Prostate gland (tissue), 2 donors: ENCODE data around the gene IL11. TPM values are rescaled to one million over a fixed set of nuclear protein-coding genes. Genes with fewer than 3 reads are reported as not detected.

ENCODE experiments used
- DNase-seq: peaks from one replicate; pipeline ENCODE4 v3.0.0-alpha.2; 2019; ENCODE audit warnings: low spot score
- H3K27ac ChIP-seq, 2 donors: fragments of 200-600 bp; sonication (generic); 2 replicates each; pipeline ENCODE4 v1.5.1; 2017 to 2019
- H3K27me3 ChIP-seq: fragments of 200-600 bp; sonication (generic); replicated peaks from 2 replicates; pipeline ENCODE4 v1.5.1; 2019; ENCODE audit not compliant: insufficient read depth
- H3K36me3 ChIP-seq, 2 donors: fragments of 200-600 bp; sonication (generic); 1 replicate in 1 of 2; 2 replicates in 1 of 2; pipeline versions ENCODE4 v1.5.1 to v1.8.1; 2017 to 2019
- H3K4me1 ChIP-seq: fragments of 200-600 bp; sonication (generic); replicated peaks from 2 replicates; pipeline ENCODE4 v1.5.1; 2019
- H3K4me3 ChIP-seq, 2 donors: fragments of 200-600 bp; sonication (generic); 2 replicates each; pipeline ENCODE4 v1.5.1; 2017 to 2019
- H3K9me3 ChIP-seq: fragments of 200-600 bp; sonication (generic); 2 replicates; pipeline ENCODE4 v1.5.1; 2017
- POLR2A ChIP-seq: fragments of 450-650 bp; IDR thresholded peaks from one replicate; pipeline ENCODE4 v1.6.1; 2016; ENCODE audit warnings: antibody characterized with exemption, mild to moderate bottlenecking
- POLR2AphosphoS5 ChIP-seq: sonication (generic); formaldehyde crosslinking; IDR thresholded peaks from one replicate; pipeline ENCODE4 v1.6.1; 2017; ENCODE audit warnings: antibody characterized with exemption
- WGBS: methylation state at CpG from one replicate; pipeline ENCODE4 v1.1.5; 2018; 5-methylcytosine and 5-hydroxymethylcytosine counted together
- intact Hi-C: fragments of 100-400 bp; cut with DNase I; formaldehyde crosslinking; loops from one replicate; pipeline ENCODE4 v1.14.2; 2022
- total RNA-seq, 2 donors: library from RNA; depleted of rRNA; stranded (reverse); fragments of >200 nt; gene quantifications; one replicate each; pipeline ENCODE4 v1.1.0, GENCODE V29; 2016
- TF ChIP-seq, protein P1 (sequence below), 4 experiments: fragments of 200-600 bp in 2 of 4; fragments of 450-650 bp in 2 of 4; sonication (generic) in 2 of 4; IDR thresholded peaks; 1 replicate in 3 of 4; 2 replicates in 1 of 4; pipeline ENCODE4 v1.5.1; 2016 to 2019; ENCODE audit warnings: antibody characterized with exemption in 4 of 4, mild to moderate bottlenecking in 2 of 4, moderate library complexity in 2 of 4

Gene IL11
- 1 to 10 TPM in 1 of 2 donors, not detected in 1; 2.0 TPM for total RNA-seq

DNA sequence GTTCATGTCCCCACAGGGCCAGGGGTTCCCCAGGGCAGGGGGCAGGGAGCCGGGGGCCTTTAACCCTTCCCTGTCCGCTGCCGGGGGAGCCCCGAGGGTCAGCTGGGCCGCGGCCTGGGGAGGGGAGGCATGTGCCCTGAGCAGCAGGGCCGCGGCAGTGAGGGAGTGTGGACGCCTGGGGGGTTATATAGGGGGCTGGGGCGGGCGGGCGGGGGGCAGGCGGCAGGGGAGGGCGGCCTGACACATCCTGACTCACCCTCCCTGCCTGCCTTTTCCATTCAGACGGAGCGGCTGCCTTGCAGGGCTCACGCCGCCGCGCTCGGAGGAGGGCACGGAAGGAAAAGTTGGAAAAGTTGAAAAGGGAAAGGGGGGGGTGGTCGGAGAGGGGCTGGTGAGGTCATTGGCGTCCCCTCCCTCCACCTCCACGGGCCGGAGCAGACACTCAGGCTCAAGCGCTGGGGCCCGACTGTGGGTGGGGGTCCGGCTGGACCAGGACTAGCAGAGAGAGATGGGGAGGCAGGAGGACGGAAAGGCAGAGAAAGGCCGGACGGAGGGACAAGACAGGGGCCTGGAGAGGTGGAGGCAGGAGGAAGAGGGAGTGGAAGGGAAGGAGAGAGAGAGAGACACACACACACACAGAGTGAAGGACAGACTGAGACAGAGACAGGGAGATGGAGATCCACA lies at the start of gene IL11:
Gene IL11, minus strand, starts transcription at position 159 of the 684 bp plus-strand sequence. Its CDS starts 153 bp downstream, at position 6.
- intact Hi-C loops, result no loop called here
- Histone ChIP-seq H3K27ac (no peak within 1 kb of the TSS), H3K4me1 (peaks cover 4% of the 10 kb centered on the region), H3K36me3 (no peaks in the 10 kb centered on the region), H3K27me3 (peaks cover 42% of the 10 kb centered on the region), H3K4me3 (peak within 1 kb of the TSS in 1 of 2 donors; percentile 19), H3K9me3 (no peaks in the 10 kb centered on the region)
- DNase-seq, result no peak
- TF ChIP-seq POLR2AphosphoS5 (no peak), POLR2A (no peak)
- TF ChIP-seq, protein P1, sequence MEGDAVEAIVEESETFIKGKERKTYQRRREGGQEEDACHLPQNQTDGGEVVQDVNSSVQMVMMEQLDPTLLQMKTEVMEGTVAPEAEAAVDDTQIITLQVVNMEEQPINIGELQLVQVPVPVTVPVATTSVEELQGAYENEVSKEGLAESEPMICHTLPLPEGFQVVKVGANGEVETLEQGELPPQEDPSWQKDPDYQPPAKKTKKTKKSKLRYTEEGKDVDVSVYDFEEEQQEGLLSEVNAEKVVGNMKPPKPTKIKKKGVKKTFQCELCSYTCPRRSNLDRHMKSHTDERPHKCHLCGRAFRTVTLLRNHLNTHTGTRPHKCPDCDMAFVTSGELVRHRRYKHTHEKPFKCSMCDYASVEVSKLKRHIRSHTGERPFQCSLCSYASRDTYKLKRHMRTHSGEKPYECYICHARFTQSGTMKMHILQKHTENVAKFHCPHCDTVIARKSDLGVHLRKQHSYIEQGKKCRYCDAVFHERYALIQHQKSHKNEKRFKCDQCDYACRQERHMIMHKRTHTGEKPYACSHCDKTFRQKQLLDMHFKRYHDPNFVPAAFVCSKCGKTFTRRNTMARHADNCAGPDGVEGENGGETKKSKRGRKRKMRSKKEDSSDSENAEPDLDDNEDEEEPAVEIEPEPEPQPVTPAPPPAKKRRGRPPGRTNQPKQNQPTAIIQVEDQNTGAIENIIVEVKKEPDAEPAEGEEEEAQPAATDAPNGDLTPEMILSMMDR (IDR thresholded peaks at IDR 0.05), result no peak
- WGBS, result 7% methylated on average over 28 of the region's 32 CpGs

DNA sequence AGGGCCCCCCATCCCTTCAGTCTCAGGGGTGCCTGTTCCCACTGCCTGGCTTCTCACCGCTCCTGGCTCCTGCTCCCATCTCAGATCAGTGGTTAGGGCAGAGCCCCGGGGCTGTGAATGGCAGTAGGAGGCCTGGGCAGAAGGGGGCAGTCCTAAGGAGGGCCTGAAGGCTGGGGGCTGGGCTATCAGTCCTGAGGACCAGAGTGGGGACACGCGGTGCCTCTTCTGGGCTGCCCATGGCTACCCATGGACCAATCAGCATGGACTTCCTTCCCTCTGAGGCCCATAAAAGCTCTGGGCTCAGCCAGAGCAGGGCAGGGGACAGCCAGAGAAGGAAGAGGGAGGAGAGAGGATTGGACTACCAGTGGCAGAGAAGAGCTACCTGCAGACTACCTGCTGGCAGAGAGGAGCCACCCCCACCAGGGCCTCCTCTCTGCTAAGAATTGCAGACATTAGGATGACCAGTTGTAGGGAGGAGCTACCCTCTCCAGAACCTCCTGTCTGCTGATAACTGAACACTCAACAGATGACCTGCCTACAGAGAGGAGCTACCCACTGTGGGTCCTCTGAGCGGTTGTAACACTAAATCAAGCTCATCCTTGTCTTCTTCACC lies 49.5 kb upstream of the IL11 start:
- WGBS, result 58% methylated on average over 5 of the region's 5 CpGs
- Histone ChIP-seq H3K9me3 (no peaks in the 10 kb centered on the region), H3K36me3 (no peaks in the 10 kb centered on the region), H3K27ac (no peak overlapping the region), H3K4me3 (no peak overlapping the region), H3K4me1 (no peaks in the 10 kb centered on the region), H3K27me3 (no peaks in the 10 kb centered on the region)
- DNase-seq, result no peak
- intact Hi-C loops, result loop anchor here (5.0 kb wide), 1 partner anchor 277 kb away; no protein-coding TSS in a partner anchor
- TF ChIP-seq, protein P1 (IDR thresholded peaks at IDR 0.05), result no peak
- TF ChIP-seq POLR2AphosphoS5 (no peak), POLR2A (no peak)

DNA sequence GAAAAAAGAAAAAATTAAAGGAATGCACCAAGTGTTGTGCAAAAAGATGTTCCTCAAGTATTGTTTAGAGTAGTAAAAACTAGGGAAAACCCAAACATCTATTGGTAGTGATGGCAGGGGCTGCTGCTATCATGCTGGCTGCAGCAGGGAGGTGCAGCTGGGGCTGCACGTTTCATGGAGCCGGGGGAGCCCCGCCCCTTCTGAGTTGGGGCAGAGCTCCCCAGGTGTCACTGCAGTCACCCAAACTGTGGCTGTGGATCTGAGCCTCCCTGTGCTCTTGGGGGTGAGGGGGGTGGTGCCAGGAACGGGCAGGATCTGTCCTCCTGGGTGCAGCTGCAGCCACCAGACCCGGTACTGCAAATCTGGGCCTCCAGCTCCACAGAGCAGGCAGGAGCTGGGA lies 48.8 kb upstream of the IL11 start:
- no peaks in the 10 kb centered on the region for H3K36me3 ChIP-seq
- no peak overlapping the region for H3K27ac ChIP-seq
- no peaks in the 10 kb centered on the region for H3K9me3 ChIP-seq
- H3K4me3 ChIP-seq, result no peak overlapping the region
- no peak for TF ChIP-seq POLR2A
- TF ChIP-seq, protein P1 (IDR thresholded peaks at IDR 0.05), result no peak
- TF ChIP-seq POLR2AphosphoS5, result no peak
- DNase-seq, result no peak
- intact Hi-C loops, result loop anchor here (5.0 kb wide), 1 partner anchor 277 kb away; no protein-coding TSS in a partner anchor
- no peaks in the 10 kb centered on the region for H3K4me1 ChIP-seq
- WGBS, result 68% methylated on average over 5 of the region's 5 CpGs
- H3K27me3 ChIP-seq, result no peaks in the 10 kb centered on the region

DNA sequence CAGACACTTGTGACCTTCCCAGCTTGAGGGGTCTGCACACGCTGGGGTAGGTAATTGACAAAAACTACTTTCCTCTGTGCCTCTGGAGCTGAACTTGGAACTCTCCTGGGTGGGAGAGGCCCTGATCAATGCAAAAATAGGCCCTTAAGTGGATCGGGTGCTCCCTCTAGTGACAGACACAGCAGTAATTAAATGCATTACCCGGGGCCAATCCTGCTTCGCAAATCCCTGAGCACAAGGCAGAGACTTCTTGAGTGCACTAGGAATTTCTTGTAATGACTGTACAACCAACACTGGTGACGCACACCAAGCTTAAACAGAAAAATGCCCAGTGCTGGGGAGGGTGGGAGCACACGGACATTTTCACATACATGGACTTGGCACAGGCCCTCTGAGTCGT lies 47.9 kb upstream of the IL11 start:
- WGBS, result 19% methylated on average over 7 of the region's 7 CpGs

More for the DNA sequence above, 47.9 kb upstream of the IL11 start:
- Histone ChIP-seq H3K36me3 (no peaks in the 10 kb centered on the region), H3K4me3 (no peak overlapping the region), H3K4me1 (no peaks in the 10 kb centered on the region), H3K27me3 (no peaks in the 10 kb centered on the region), H3K9me3 (no peaks in the 10 kb centered on the region), H3K27ac (no peak overlapping the region)
- intact Hi-C loops, result loop anchor here (5.0 kb wide), 1 partner anchor 276 kb away; no protein-coding TSS in a partner anchor
- peak; percentile 48 for DNase-seq
- TF ChIP-seq, protein P1 (IDR thresholded peaks at IDR 0.05), result peak; percentile 15 to 75 (median 62)
- TF ChIP-seq POLR2A, result no peak
